Globus pallidus (tissue), 1 donor: ENCODE measurements around the gene ACVR1.

Experiments
- DNase-seq: peaks from one replicate; pipeline ENCODE4 v3.0.0-alpha.2; 2015; ENCODE audit warnings: low spot score

Gene ACVR1

DNA sequence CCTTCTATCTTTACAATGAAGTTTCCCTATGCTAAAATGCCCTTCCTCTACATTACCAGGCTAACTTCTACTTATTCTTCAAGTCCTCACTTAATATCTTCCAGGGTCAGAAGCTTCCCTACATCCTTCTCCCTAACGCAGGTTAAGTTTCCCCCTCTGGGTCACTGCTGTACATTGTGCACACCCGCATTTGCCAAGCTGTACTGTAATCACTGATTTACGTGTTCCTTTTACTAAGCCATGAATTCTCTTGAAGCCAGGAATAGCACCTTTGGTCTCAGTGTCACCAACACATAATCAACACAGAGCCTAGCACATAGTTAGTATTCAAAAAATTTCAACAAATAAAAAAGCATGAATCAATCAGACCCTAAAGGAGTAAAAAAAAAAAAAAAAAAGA lies 22.3 kb downstream of the ACVR1 start:
- no peak for DNase-seq

DNA sequence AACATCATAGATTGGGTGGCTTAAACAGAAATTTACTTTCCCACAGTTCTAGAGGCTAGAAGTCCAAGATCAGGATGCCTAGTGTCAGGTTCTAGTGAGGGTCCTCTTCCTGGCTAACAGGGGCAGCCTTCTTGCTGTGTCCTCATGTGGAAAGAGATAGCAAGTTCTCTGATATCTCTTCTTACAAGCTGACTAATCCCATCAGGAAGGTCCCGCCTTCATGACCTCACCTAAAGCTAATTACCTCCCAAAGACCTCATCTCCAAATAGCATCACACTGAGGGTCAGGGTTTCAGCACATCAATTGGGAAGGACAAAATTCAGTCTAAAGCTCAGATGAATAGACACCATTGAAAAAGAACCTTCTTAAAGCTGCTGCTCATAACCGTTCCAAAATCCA lies 22.9 kb downstream of the ACVR1 start:
- DNase-seq: no peak

DNA sequence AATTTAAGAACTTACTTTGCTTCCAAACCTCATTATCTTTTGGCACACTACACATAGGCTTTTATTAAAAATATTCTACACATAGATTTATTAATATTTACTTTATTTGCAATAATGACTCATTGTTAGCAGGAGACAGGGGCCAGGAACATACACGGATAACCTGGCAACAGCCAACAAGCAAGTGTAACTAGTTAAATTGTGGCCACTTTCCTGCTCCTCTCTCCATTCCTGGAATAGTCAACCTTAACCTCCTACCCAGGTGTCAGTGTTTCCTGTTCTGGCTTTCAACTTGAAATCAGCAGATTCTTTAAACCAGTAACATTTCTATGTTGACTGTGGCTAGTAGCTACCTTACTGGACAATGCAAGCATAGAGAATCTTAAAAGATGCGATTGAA lies 26.5 kb downstream of the ACVR1 start:
- DNase-seq: no peak

DNA sequence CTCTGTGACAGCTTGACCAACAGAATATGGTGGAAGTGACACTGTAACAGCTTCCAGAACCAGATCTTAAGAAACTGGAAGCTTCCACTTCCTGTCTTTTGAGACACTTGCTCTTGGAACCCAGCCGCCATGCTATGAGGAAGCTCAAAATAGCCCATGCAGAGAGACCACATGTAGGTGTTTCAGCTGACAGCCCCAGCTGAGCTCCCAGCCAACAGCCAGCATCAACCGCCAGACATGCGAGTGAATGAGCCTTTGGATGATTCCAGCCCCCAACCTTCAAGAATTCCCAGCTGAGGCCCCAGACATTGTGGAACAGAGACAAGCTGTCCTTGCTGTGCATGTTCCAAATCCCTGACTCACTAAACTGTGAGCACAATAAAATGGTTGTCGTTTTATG lies 27.9 kb downstream of the ACVR1 start:
- no peak for DNase-seq

DNA sequence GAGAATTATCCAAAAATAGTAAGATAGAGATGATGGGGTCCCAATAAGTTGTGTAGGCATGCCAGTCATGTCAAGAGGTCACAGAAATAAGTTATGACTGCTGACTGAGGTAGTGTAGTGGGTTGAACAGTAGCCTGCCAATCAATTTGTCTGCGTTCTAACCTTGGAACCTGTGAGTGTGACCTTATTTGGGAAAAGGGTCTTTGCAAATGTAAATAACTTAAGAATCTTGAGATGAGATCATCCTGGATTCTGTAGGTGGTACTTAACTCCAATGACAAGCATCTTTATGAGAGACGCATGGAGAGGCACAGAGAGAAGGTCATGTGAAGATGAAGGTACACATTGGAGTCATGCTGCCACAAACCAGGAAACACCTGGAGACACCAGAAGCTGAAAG lies 31.0 kb downstream of the ACVR1 start:
- no peak for DNase-seq

DNA sequence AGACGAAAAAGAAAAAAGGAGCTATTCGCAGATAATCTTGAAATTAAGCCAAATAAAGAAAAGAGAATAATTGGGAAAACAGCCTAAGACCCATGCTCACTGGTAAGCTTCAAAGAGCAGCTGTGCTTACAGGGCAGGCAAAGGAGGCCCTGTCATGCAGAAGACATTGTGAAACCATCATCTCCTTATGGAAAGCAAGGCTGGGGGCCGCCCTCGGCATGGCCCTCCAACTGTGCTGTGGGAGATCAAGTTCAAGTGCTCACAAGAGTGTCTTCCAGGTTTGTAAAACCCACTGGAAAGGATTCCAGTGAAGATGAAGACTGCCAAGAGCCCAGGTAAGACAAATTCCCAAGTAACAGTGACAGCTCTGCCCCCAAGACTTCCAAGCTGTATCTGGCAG lies 32.2 kb downstream of the ACVR1 start:
- no peak for DNase-seq

DNA sequence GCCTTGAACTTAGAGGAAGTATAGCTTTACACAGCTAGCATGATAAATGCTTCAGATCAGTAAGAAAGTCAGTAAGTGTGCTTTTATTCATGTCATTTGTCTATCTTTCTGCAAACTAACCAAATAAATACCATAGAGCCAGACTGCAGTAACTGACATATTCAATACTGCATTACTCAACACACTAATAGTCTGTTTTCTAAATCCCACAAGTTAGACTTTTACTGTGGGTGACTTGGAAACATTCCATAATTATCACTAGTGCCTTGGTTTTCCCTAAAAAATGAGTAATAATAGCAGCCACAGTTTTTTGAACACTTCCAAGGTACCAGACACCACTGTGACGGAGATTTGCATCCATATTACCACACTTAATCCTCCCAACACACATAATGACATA lies 33.0 kb downstream of the ACVR1 start:
- DNase-seq: no peak

DNA sequence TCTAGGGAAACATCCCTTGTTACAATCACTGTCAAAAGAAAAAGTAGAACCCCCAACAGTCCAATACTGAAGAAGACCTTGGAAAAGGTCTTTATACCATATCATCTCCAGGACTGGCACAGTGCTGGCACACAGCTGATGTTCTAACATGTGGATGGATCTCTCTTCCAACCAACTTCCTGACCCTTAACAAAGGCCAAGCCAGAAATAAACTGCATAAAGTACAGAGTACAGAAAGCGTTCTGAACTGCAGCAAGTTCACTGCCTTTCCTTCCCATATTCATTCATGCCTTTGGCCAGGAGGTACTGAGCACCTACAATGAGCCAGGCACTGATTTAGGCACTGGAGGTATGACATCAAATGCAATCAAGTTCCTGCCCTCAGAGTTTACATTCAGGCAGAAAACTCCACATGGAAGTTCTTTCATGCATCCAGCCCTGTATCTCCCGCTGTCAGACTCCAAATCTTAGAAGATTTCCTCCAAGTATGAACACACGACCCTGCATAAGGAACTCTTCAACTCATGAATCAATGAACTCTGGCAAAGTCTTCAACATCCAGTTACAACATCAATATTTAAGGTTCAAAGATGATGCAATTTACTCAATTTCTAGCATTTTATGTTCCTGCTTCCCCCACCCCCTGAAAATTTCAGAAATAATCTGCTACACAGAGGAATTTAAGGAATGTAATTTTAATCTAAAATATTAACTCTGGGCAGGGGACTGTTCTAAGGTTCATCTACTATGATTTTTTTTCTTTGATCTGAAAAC lies 33.8 kb downstream of the ACVR1 start:
- DNase-seq: no peak

DNA sequence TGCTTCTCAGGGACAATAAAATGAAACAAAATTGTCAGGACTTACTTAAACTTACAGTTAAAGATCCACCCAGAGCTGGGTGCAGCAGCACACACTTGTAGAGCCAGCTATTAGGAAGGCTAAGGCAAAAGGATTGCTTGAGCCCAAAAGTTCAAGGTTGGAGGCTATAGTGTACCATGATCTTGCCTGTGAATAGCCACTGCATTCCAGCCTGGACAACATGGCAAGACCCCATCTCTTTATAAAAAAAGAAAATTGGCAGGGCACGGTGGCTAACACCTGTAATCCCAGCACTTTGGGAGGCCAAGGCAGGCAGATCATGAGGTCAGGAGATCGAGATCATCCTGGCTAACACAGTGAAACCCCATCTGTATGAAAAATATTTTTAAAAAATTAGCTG lies 34.6 kb downstream of the ACVR1 start:
- no peak for DNase-seq

DNA sequence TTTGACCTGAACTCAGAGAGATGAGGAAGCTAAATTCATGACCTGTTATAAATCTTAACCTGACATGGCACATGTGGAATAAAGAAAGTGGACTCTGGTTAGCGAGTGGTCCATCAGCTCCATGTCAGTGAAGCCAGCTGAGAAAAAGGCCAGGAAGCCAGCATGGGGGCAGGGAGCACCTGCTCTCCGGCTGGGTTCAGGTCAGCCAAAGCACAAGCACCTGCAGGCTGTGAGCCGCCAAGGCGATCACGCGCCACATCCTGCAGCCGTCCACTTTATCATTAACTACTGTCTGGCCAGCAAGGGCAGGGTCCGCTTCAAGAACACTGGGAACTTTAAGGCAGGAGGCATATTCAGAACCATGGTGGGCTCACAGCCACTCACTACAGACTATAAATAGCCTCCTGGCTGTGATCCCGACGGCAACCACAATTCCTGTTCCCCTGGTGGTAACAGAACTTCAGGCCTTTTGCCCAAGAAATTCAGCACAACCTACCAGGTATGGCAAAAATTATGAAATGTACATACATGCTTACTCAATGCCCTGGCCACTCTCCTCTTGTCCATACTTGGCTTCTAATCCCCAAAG lies 35.5 kb downstream of the ACVR1 start:
- DNase-seq: no peak

DNA sequence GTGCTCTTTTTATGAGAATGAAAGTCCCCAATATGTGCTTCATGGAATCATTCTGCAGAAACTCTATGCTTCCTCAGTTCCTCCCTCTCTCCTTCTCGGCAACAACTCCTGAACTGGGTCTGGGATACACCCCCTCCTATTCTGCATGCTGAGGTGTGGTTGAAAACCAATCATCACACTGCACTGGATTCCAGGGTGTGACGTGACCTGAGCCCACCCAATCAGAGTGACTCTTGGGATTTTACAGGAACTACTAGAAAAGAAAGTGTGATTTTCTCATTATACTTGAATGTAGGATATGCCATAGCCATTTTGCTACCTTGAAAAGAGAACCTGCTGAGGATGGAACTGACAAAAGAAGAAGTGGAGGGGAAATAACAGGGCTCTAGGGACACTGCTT lies 36.3 kb downstream of the ACVR1 start:
- DNase-seq: no peak

DNA sequence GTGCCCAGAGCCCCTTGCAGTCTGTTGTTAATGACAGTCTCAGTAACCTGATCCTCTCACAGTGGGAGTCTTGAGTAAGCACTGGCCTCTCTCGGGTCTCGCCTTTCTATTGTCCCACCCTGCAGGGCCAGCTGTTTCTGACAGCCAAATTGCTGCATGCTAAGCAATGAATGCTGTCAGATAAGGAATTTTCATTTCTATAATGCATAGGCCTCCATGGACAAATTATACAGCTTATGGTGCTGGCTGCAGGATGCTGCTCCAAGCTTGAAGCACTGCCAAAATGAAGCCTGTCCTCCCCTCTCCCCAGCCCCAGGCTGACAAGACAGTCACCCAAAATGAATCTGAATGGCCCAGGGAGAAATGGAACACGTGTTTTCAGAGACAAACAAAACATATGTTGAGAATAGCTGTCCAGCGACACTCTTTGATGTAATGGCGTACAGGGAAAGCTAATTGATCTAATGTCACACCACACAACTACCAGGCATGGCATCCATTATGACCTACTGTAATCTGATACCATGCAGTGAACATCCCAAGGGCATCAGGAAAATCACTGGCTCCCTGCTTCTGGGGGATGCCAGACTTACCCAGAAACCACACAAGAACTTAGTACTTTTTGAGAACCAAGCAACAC lies 36.8 kb downstream of the ACVR1 start:
- no peak for DNase-seq

DNA sequence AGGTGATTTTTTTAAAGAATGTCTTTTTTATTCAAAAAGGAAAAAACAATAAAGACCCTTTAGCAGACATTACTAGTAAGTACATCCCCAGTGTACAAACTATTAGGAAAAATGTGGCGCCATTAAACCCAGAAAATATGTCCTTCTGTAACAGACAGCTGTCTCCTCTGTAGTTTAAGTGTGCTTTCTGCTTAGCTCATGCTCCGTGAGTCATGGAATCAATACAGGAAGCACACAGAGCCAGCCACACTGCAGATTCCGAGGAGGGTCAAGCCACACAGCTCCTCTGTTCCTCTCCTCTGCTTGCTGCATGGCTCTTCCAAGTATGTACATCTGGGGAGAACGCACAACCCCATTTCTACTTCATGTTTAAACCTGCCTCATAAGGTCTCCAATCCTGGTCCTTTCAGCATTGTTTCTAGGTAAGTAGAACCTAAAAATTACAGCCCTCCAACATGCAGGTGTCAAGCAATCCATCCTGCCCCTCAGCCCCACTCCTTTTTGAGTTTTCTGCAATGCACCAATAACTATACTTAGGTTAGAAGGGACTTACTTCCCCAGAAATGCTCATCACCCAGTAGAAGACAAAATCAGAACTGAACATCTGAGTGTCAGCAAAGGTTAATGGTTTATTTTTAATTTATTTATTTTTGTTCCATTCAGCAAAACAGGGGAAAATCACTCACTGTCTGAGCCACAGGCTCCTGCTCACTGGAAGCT lies 37.5 kb downstream of the ACVR1 start:
- no peak for DNase-seq

DNA sequence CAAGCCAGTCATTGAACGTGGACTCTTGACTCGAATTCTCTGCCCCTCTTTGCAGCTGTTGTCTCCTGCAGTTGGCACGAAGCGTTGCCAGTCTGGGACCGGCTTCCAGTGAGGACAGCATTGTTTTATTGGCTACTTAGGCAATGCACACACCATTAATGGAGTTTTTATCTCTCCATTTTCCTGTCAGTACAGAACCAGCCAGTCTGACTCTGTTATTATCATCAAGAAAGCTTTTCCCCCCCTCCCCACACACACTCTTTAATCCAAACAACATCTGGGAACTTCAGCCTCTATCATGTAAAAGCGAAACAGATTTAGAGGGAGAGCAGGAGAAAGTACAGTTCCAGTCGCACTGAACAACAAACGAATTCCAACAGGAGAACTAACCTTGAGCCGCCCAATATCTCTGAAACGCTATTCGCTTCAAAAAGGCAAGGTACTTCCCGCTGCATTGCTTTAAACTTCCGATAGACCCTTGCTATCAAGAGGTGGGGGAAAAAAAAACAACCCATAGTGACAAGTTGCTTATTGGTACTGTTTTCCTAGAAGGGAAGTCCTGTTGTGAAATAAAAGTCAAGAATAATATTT lies 38.2 kb downstream of the ACVR1 start:
- peak; percentile 74 for DNase-seq

DNA sequence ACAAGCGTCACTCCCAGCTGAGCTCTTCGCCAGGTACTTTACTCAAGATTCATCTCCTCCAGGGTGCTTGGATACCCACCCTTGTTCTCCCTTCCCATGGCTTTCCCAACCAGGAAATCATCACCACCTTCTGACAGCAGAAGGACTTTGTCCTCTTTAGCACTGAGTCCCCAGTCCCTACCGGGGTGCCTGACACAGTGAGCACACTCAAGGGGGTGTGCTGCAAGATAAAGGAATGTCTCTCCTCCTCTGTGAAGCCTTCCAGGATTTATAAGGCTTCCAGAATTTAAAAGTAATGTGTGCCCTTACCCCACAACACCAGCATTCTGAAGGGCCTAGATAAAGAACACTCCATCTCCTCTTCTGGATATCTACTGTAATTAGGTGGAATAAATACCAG lies 39.6 kb downstream of the ACVR1 start:
- no peak for DNase-seq

DNA sequence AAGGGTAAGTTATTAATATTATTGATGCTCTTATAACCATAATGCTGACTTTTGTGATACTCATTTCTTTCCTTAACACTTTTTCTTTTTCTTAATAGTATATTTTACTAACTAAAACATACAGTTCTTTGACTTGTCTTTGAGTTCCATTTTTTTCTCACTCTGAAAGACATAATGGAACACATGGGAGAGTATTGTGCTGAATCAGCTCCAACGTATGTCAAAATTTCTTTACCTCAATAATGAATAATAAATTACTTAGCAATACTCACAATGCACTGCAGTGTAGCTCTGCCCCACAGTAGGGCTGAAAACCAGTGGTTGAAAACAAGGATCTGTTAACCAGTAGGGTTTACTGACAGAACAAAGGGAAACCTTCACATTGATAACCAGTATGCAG lies 40.7 kb downstream of the ACVR1 start:
- DNase-seq: no peak

DNA sequence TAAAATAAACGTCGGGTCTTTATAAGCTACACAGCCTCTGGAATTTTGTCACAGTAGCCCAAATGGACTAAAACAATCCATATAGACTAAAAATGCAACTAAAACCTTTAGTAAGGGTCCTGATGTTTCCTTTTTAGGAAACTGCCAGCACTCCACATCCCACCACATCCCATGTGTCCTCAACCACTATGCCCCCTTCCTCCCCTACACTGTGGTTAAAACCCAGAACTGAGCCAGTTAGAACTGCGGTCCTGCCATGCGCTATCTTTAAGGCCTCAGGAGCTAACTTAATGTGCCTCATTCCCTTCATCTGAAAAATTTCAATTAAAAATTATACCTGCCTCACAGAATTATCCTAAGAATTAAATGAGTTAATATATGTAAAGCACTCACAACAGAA lies 41.1 kb downstream of the ACVR1 start:
- DNase-seq: no peak

DNA sequence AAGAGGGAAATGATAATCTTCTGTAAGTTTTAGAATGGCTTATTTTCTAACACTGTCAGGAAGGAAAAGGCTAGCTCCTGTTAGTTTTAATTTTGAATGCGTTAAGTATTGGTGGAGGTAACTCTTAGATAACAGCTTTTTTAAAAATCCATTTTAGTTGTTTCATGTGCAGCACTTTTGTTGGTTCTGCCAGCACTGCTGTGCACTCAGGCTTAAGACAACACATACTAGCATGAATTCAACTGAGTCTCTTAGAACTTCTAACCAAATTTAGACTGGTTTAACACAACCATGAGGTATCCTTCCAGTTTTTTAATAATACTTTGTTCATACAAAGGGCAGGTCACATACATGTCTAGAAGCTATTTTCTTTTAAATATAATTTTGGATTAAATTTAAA lies 42.4 kb downstream of the ACVR1 start:
- no peak for DNase-seq

DNA sequence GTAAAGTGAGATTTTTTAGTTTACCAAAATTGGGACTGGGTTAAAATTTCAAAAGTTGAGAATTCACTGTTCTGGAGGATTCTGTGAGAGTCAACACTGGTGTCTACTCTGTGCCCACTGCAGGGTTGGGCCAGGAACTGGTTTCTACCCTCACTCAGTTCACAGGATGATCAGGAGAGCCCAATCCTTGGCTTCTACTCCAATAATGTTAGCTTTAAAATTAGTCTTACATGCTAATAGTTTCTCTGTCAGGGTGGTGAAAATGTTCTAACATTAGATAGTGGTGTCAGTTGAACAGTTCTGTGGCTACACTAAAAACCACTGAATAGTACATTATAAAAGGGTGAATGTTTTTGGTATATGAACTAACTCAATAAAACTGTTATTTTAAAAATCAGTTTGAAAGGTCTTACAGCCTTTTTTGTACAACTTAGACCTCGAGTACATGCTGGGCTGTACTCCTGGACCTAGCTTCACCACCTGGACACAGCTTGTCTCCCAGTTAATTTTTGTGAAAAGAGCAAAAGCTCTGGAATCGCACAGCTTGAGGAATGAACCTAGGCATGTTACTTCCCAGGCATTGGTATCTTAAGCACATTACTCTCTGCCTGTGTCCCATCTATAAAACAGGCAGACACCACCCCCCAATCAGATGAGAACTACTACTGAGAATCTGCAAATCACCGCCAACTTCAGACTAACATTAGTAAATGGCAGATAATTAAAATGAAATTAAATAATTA lies 44.4 kb downstream of the ACVR1 start:
- DNase-seq: no peak

DNA sequence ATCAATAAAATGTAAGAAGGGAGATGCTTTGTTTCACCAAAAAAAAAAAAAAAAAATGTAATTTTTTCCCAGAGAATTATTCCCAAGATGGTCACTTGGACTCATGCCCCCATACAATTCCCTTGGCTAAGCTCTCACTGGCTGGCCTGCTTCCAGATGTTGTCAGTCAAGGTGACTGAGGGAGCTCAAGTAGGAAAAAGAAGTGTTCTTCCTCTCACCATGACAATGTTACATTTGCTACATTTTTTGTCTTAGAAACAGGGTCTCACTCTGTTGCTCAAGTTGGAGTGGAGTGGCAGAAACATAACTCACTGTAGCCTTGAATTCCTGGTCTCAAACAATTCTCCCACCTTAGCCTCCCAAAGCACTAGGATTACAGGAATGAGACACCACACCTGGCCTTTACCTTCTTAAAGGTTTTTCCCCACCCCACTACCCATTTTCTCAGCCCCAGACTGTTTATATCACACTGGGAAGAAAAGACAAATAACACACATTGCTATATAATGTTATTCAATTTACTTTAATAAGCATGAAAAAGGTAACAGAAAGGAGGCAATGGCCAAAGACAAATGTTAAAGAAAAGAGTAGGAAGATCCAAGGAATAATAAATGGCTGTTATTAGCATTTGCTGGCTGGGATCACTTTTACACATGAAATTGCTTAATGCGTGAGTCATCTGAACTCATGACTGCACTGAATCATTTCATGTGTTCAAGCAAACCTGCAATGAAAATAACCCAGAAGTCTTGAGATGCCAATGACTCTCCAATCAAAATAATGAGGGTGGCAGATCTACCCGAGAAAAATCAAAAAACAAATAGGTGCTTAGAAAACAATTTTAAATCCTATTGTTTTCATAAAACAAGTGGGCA lies 45.2 kb downstream of the ACVR1 start:
- DNase-seq: no peak

DNA sequence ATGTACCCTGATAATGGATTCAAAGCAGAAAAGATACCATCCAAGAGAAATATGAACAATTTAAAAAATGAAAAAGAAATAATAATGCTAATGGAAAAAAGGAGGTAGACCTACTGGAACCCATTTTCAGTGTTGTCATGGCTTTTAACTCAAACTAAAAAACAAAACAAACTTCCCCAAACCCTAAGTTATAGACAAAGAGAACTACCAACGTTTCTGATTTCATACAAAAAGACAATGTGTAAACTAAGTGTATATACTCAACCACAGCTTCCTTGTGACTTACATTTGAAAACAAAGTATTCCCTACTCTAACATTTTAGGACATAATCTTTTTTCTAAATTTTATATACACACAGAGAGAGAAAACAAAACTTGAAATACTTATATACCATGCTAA lies 45.9 kb downstream of the ACVR1 start:
- no peak for DNase-seq
